Stimulated activated CD4-positive, alpha-beta T cell treated with anti-CD3 and anti-CD28 coated beads, Interleukin-12 subunit alpha, Interleukin-12 subunit beta, amount 100 ng/mL, for 48 hours (primary cell): ENCODE measurements around the gene MAP1LC3B.
A peak's percentile ranks its signal among the peaks of the same experiment; 100 is the strongest.
"Not testable (repeated sequence)": the region's sequence is repeated elsewhere in the genome, so short reads cannot be mapped to it uniquely, and the experiment has no call there.

Experiments used
- DNase-seq, 3 donors: peaks; one replicate each; pipeline ENCODE4 v3.0.0-alpha.2; 2020; ENCODE audit warnings: low read depth in 2 of 3, low spot score in 1 of 3

The MAP1LC3B gene

DNA sequence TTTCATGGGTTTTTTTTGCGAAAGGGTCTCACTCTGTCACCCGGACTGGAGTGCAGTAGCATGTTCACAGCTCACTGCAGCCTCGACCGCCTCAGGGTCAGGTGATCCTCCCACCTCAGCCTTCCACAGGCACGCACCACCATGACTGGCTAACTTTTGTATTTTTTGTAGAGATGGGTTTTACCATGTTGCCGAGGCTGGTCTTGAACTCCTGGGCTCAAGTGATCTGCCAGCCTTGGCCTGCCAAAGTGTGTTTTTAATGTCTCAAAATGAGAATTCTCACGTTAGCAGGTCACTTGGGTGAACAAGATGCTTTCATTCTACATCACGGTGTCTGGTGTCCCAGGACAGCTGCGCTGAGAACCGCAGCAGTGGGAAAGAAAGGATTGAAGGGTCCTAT is 11.7 kb upstream of the MAP1LC3B start:
- DNase-seq, result no peak

- DNase-seq, result no peak
Observed at GRCh38 chr16:87380881-87381280, 11.3 kb upstream of the MAP1LC3B start.

DNA sequence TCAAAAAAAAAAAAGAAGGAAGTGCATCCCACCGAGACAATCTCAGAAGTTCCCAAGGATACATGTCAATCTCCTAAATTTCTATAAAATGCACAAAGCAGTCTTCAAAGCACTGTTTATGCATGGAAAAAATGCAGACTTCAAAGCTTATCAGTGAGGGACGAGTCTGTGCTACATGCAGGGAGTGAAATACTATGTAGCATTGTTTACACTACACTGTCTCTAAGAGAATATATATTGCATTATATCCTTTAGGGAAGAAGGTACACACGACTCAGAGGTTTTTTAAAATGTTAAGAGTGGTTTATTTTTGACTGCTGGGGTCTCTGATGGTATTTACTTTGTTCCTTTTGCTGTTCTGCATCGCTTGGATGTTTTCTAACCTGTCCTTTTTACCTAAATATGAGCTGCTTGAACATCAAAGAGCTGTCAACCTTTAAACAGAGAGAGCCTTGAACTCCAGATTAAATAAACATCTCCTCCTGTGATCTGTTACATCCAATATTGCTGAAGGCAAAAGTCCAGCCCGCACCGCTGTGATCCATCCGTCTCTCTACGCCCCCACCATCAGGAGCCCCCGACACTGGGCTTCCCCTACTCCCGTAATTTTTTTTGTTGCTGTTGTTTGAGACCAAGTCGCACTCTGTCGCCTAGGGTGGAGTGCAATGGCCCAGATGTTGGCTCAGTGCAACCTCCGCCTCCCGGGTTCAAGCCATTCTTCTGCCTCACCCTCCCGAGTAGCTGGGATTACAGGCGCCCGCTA is 9.9 kb upstream of the MAP1LC3B start:
- DNase-seq, result no peak

DNA sequence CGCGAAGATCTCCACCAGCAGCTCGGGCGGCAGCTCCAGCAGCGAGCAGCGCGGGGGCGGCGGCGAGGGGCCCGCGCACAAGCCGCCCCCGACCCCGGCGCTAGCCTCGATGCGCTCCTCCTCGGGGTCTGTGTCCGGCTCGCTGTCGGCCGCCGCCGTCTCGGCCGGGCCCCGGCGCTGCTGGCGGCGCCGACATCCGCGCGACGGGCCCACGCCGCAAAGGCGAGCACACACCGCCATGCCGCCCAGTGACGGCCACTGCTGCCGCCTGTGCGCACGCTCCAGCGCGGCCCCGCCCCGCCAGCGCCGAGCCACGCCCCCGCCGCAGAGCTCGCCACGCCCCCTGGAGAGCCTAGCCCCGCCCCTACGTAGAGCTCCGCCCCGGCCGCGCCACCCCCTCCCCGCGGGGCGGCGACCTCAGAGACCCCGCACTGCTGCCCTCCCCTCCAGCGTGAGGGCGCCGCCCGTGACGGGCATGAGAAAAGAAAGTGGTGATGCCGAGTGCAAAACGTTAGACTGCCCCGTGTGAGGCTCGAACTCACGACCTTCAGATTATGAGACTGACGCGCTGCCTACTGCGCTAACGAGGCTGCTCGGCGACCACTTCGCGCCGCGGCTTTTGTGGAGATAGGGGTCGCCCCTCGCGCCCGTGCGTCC is 8.5 kb upstream of the MAP1LC3B start, which contains the start of gene FBXO31:
FBXO31 (minus strand) TSS at position 272 of the 657 bp plus-strand sequence; CDS start at position 240, 32 bp downstream.
- DNase-seq, result peak; percentile 86 to 92 (median 89)

DNA sequence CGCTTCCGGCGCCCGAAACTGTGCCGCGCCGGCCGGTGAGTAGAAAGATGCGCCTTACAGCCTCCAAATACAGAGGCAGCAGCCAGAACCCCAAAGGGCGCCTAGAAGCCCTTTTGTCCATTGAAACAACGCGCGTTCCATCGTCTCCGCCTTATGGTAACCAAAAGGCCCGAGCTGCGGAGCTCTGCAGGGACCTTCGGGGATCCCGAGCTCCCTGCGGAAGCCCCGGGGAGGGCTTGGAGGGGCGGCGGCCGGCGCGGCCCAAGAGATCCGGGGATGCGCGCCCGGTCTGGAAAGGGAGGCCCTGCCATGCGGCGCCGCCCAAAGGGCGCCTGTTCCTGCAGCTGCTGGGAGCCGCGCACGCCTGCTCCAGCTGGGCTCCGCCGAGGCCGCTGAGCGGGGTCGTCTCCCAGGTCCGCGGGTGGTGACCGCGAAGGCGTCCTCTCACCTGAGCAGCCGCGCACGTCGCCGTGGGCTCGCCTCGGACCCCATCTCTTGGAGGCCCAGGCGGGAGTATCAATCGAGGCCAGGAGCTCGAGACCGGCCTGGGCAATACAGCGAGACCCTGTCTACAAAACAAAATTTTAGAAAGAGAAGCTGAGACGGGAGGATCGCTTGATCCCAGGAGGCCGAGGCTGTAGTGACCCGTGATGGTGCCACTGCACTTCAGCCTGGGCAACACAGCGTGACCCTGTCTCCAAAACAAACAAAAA is 7.8 kb upstream of the MAP1LC3B start:
- peak in 1 of 3 donors; percentile 30 for DNase-seq

DNA sequence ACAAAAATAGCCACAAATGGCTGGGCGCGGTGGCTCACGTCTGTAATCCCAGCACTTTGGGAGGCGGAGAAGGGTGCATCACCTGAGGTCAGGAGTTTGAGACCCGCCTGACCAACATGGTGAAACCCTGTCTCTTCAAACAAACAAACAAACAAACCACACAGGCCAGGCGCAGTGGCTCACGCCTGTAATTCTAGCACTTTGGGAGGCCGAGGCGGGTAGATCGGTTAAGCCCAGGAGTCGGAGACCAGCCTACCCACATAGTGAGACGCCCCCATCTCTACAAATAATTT is 7.3 kb upstream of the MAP1LC3B start:
- not testable (repeated sequence) for DNase-seq

GRCh38 chr16:87387942-87388817 is 4.0 kb upstream of the MAP1LC3B start:
- peak; percentile 76 to 85 (median 77) for DNase-seq

DNA sequence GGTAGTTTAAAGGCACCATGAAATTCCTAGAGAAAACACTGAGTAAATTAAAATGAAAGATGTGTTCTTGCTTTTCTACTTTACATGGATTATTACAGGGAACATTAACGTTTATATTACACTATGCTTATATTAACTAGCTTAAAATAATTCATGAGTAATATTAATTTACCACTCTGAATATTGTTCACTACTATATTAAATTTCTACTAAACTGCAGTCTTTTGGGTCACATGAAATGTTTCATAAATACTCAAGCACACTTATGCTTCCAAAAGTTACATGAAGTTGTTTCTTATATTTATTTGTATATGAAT is 3.4 kb upstream of the MAP1LC3B start:
- no peak for DNase-seq

DNA sequence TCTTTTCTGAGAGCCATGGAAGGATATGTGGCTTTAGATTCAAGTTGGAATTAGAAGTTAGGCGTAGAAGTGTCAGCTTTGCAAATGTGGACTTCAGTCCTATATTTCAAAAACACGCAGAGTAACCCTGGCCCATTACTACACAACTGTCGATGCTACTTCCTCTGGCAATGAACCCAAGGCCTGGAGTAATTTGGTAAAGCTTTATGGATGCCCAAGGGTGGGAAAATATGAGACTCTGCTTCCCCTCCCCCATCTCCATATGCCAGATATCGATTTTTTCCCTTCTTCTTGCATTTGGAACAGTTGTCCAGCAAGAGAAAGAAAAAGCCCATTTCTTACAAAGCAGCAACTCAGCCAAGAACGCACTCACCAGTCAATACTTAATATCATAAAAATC is 2.9 kb upstream of the MAP1LC3B start:
- DNase-seq, result no peak

DNA sequence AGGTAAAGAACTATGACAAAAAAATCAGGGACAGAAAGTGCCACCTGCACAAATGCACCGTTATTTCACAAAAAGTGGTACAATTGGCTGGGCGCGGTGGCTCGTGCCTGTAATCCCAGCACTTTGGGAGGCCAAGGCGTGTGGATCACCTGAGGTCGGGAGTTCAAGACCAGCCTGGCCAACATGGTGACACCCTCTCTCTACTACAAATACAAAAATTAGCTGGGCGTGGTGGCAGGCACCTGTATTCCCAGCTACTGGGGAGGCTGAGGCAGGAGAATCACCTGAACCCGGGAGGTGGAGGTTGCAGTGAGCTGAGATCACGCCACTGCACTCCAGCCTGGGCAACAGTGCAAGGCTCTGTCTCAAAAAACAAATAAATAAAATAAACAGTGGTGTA is 2.2 kb upstream of the MAP1LC3B start:
- not testable (repeated sequence) for DNase-seq

- no peak for DNase-seq
Observed at GRCh38 chr16:87390641-87391323, 1.4 kb upstream of the MAP1LC3B start.

- no peak for DNase-seq
Observed at GRCh38 chr16:87391324-87391949, 699 bp upstream of the MAP1LC3B start.

GRCh38 chr16:87392821-87393679 is 914 bp downstream of the MAP1LC3B start:
- peak in 1 of 3 donors; percentile 39 for DNase-seq

DNA sequence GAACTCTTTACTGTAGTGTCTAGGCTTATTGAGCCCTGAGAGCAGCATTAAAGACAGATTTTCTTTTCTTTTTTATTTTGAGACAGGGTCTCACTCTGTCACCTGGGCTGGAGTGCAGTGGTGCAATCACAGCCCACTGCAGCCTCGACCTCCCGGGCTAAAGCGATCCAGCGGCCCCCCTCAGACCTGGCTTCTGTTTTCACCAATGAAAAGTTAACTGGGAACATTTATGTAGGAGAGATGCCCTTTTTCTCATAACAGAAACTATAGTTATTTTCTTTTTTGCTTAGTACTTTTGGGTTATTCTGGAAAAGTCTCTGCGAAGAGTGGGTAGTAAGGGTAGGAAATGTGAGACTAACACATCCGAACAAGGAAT is 1.5 kb downstream of the MAP1LC3B start:
- DNase-seq, result no peak

- DNase-seq, result no peak
Observed at GRCh38 chr16:87395181-87395842, 3.2 kb downstream of the MAP1LC3B start.

DNA sequence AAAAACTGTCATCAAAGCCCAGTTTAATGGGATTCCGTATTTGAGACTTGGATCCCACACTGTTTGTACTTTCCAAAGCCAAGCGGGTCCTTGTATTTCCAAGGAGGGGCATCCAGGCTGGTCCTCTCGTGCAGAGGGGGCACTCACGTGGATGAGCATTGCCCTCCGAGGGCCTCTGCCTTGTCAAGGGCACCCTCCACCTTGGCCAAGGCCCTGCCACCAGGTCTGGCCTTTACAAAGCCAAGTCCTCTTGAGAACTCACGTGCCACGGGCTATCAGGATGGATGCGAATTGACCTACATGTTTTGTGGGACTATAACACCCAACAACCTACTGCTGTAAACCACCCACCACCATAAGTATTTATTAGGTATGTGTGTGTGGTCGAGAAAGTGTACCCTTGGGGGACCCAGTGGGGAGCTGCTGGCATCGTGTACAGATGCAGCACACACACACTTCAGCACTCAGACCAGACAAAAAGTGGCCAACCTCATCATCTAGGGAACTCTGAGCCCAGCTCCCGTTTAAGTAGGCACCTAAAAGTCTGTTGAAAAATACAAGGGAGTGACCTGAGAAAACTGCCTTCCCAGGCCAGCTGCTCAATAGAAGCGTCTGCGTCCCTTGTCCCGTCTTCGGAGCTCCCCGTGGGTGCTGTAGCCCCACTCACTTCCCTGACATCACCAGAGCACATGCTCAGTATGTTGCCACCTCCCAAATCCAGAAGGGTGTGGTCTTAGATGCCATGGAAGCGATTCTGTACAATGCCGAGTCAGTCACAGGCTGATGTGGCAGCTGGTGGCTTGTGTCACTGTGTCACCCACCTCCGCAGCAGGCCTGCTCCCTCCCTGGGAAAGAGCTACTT is 12.9 kb downstream of the MAP1LC3B start:
- no peak for DNase-seq

DNA sequence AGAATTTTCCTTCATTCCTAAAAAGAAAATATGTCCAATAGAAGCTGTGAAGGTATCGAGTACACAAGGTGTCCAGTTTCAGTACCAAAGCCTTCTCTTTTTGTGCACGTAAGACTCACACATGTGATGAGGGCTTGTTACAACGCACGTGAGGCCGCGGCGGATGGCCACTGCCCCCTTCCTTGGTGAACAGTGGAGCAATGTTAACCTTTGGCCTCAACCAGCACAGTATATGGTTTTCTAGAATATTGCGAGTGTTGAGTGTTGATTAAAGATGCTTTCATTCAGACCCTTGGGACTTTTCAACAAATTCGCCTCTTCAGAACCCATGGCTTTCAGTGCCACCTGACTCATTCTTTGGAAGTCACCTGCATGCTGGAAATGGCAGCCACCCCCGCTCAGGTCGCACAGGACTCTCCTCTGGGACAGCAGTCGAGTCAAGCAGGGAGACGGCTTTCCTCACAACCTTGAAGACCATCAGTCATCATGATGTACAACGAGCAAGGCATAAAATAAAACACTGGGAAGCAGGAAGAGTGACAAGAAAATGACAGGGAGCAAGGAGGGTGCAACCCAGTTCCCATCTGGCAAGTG is 14.5 kb downstream of the MAP1LC3B start:
- no peak for DNase-seq
